HCEC 1CT (cell line): ENCODE measurements around the gene SSUH2.

ENCODE experiments used
- DNase-seq: peaks from one replicate; pipeline ENCODE4 v3.0.0-alpha.2; 2017

Gene SSUH2

DNA sequence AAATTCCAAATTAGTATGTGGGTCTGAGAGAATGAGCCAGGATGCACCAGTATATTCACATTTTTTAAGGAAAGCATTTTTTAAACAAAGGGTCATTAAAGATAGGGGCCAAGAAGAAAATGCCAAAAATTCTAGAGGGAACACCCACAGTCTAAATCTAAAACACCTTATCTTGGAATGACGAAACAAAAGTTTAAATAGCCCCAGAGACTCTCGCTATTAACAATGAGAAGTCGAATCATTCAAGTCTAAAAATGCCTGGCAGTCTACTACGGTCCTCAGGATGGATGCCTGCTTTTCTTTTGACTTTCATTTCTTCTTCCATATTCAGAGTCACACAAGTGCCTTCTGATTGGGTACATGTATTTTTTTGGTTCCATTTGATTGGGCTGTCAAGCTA is 66.3 kb downstream of the SSUH2 start:
- no peak for DNase-seq

DNA sequence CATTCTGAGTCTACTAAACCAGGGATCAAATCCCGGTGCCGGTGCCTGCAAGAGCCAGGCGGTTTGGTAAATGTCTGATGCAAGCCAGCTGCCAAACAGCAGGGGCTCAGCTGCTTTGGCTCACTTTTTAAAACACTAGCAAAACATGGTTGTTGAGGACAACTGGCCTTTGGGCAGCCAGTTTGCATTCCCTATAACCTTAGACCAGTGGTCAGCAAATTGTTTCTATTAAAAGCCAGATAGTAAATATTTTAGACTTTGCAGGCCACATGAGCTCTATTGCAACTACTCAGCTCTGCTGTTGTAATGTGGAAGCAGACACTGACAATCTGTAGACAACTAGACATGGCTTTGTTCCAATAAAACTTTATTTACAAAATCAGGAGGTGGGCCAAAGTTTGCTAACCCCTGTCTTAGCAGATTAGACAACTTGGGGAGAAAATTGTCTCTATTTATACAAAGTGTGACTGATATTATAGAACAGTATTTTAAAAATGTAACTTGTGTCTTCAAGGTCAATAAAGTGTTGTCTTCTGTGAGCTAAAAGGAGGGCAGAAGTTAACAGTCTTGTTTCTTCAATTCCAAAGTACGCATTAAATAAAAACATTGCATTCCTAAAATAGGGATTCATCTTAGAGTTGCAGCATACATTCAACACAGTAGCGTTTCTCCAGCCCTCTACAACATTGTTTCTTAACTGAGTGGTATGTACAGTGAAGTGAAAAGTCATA is 67.6 kb downstream of the SSUH2 start:
- DNase-seq: peak; percentile 80

DNA sequence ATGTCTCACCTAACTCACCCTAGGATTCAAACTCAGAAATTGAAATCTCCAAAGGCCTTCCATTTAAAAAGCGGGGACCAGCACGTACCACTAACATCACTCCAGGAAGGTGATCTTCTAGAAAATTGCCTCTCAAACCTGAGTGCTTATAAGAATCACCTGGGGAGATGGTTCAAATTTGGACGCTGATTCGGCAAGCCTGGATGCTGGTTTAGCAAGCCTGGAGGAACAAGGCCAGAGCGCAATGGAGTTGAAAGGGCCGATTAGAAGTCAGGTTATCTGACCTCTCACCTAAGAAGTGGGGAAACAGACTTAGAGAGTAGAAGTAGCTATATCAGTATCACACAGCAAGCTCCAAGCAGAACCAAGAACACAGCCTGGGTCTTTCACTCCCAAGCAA is 68.2 kb downstream of the SSUH2 start:
- DNase-seq: no peak

DNA sequence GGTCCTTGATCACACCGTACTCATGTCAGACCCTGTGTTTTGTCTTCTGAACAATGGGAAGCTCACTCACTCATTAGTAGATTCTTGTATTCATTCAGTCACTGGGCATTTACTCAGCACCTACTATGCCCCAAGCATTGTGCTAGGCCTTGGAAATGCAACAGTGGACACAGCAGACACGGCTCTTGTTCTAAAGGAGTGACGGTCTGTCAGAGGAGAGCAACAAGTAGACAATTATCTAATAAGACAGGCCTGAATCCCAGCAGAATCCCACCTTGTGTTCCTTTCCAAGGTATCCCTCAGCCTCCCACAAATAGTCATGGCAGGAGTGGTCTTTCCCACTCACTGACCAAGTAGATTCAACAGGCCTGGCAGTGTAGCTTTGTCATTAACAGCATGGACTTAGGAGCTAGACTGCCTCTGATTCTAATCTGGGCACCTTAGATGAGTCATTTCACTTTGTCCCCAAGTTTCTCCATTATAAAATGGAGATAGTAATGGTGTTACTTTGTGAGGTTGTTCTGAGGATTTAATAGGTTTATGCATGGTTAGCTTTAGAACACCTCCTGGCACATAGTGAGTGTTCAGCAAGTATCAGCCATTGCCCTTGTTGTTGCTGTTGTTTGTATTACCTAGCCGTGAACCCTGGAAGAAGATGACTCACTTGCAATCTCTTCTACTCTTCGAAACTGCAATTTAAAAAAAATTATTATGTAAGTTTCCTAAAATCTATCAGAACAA is 69.1 kb downstream of the SSUH2 start:
- peak; percentile 41 for DNase-seq

DNA sequence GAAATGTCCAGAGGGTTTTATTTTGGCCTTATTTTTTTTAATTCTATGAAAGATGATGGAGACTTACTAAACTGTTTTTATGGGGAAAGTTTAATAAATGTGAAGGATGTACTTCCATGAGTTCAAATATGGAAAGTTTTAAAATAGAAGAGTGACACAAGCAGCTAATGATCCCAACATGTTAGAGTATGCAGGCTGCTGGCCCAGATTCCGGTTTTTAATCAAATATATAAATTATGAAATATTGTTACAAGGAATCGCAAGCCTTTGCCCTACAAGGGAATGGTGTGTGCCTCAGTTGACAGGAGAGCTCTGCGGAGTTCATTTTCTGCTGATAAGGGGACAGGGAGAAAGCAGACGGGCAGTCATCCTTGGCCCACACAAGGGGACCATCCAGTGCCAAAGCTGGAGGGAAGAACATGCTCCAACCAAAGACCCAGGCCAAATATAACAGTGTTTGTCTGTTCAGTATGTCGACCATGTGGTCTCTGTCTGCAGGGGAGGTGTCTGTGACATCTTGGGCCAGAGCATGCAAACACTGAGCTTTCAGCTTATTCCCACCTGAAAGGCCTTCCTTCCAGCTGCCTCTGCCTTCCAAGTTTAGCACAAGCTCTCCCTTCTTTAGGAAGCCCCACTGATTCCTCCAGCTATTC is 69.8 kb downstream of the SSUH2 start:
- DNase-seq: no peak

DNA sequence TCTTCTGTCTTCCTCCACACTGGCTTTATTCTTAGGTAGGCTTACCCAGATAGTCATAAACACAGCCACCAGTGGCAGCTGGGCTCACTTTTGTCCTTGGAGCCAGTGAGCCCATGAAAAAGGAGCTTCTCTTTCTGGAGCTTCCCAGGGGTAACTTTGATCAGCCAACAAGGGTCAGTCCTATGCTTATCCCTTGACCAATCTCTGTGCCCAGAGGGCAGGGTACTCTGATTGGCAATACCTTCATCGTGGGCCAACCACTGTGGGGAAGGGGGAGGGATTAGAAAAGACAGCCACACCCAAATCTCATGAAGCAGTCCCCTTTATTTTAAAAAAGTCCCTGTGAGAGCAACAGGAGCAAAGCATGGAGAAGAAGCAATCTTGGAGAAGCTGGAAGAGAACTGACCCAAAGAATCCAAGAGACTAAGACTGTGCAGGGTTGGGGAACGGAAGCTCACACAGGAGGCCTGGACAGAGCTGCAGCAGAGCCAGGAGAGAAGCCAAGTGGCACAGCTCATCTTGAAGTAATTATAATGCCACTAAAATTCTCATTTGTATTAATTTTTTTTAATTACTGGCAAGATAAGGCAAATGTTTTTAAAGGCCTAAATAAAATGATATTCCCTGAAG is 70.4 kb downstream of the SSUH2 start:
- DNase-seq: no peak

DNA sequence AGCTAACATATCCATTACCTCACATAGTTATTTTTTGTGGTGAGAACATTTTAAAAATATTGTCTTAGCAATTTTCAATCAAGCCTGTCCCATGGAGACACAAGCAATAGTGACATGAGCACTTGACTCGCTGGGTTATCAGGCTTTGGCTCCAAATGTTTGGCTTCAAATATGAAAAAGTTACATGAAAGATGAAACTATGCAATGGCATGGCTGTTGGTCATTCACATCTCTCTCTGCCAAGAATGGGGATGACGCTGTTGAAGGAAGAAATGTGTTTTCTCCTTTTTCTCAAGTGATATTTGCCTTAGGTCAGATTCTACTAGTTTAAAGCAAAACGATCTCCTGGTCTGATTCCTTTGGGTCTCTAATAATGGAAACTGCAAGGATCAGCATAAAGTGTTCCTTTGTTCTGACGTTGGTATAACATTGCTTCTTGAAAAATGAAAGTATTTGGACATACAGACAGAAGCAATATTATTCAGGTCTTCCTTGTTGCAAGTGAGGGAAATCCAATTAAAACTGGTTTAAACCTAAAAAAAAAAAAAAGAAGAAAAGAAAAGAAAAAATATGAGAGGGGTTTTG is 71.2 kb downstream of the SSUH2 start:
- DNase-seq: no peak

DNA sequence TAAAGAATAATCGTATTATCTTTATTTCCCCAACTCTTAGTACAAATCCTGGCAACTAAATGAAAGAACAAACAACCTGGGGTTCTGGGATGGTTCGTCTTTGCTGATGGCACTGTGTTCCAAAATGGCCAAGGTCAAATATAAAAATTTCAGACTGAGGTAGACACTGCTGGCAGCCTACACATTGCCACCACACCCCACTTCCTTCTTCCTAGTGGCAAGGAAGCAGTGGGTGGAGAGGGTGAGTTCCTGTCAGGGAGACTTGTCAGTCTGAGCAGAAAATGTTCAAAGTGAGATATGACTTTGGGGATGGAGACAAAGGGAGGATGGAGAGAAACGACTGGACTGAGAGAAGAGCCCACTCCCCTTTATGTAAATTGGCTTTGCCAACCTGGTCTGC is 73.3 kb downstream of the SSUH2 start:
- no peak for DNase-seq
